OCI-LY7 (cell line): ENCODE measurements around the gene DROSHA. TPM values are rescaled to one million over a fixed set of nuclear protein-coding genes. Genes with fewer than 3 reads are reported as not detected.

Source experiments
- BruUV-seq: library from RNA; stranded (reverse); fragments of 400-500 nt; replicated peaks from 2 replicates; lab custom pipeline; 2021; lab: Mats Ljungman, UMichigan
- CTCF ChIA-PET: fragments of 300-600 bp; sonication (Branson Sonifier 250); formaldehyde crosslinking; loops from one replicate; lab custom pipeline; 2022; ENCODE audit warnings: antibody characterized with exemption; ENCODE audit not compliant: unreplicated experiment; lab: Charles Lee
- POLR2A ChIA-PET: fragments of 300-600 bp; sonication (Branson Sonifier 250); formaldehyde crosslinking; loops from one replicate; lab custom pipeline; 2022; ENCODE audit warnings: antibody characterized with exemption; lab: Charles Lee
- DNase-seq: peaks from one replicate; pipeline ENCODE4 v3.0.0-alpha.2; 2015; ENCODE audit warnings: low spot score
- H2AFZ ChIP-seq: fragments of 200-600 bp; sonication (generic), shearing (Covaris generic); 2 replicates; pipeline ENCODE4 v1.6.1; 2014; ENCODE audit warnings: mild to moderate bottlenecking, antibody characterized with exemption, low read length, moderate library complexity
- H3K27ac ChIP-seq: fragments of 200-600 bp; sonication (generic); 2 replicates; pipeline ENCODE4 v1.5.1; 2014; ENCODE audit warnings: mixed run types, low read depth, mild to moderate bottlenecking, moderate library complexity, low read length, inconsistent platforms; ENCODE audit not compliant: poor library complexity, severe bottlenecking
- H3K36me3 ChIP-seq: fragments of 200-600 bp; sonication (generic); 2 replicates; pipeline ENCODE4 v1.6.1; 2014; ENCODE audit warnings: mild to moderate bottlenecking, antibody characterized with exemption, low read length, moderate library complexity, mixed read lengths; ENCODE audit not compliant: insufficient read depth
- H3K4me1 ChIP-seq: fragments of 200-600 bp; sonication (generic); 2 replicates; pipeline ENCODE4 v1.5.1; 2014; ENCODE audit warnings: mild to moderate bottlenecking, low read length; ENCODE audit not compliant: insufficient read depth, poor library complexity, severe bottlenecking
- H3K4me2 ChIP-seq: fragments of 200-600 bp; sonication (generic); 2 replicates; pipeline ENCODE4 v1.6.1; 2014; ENCODE audit warnings: mild to moderate bottlenecking, low read length
- H3K4me3 ChIP-seq: fragments of 200-600 bp; sonication (generic); 2 replicates; pipeline ENCODE4 v1.5.1; 2014; ENCODE audit warnings: mild to moderate bottlenecking, low read depth, low read length; ENCODE audit not compliant: poor library complexity, severe bottlenecking
- H3K79me2 ChIP-seq: fragments of 200-600 bp; sonication (generic); 2 replicates; pipeline ENCODE4 v1.6.1; 2016; ENCODE audit warnings: low read depth, mild to moderate bottlenecking, low read length, moderate library complexity, mixed read lengths; ENCODE audit not compliant: insufficient read depth
- H3K9me2 ChIP-seq: fragments of 200-600 bp; sonication (generic); 2 replicates; pipeline ENCODE4 v1.6.1; 2016; ENCODE audit warnings: mild to moderate bottlenecking, low read length, mixed read lengths; ENCODE audit not compliant: insufficient read depth
- H3K9me3 ChIP-seq: fragments of 200-600 bp; sonication (generic); 2 replicates; pipeline ENCODE4 v1.6.1; 2014; ENCODE audit warnings: mild to moderate bottlenecking, mixed run types, low read length, mixed read lengths
- H4K20me1 ChIP-seq: fragments of 200-600 bp; sonication (generic); 2 replicates; pipeline ENCODE4 v1.6.1; 2014; ENCODE audit warnings: mild to moderate bottlenecking, antibody characterized with exemption, low read length, moderate library complexity, mixed read lengths; ENCODE audit not compliant: insufficient read depth
- EZH2phosphoT487 ChIP-seq: fragments of 200-600 bp; sonication (generic); IDR thresholded peaks from 2 replicates; pipeline ENCODE4 v1.6.1; 2018; ENCODE audit warnings: low read depth, borderline replicate concordance, mild to moderate bottlenecking, mixed run types, antibody characterized with exemption, low read length, moderate library complexity, mixed read lengths
- intact Hi-C: fragments of 100-400 bp; cut with micrococcal nuclease; formaldehyde crosslinking; loops from one replicate; pipeline ENCODE4 v1.10.0; 2022; ENCODE audit not compliant: unreplicated experiment
- total RNA-seq, 2 experiments: library from RNA; depleted of rRNA in 1 of 2; stranded (reverse); fragments of >200 nt in 1 of 2; shearing (Covaris generic) in 1 of 2; gene quantifications; 2 replicates each; pipeline ENCODE4 v1.2.3, GENCODE V29; 2014 to 2022
- TF ChIP-seq, protein P1 (sequence below): fragments of 200-600 bp; sonication (generic); conservative IDR thresholded peaks from 2 replicates; pipeline ENCODE4 v1.5.1; 2014; ENCODE audit warnings: mild to moderate bottlenecking, antibody characterized with exemption, low read length, moderate library complexity, mixed read lengths

The DROSHA gene
- total RNA-seq, 2 experiments from 2014 or later, result 56.3 to 92.8 TPM

DNA sequence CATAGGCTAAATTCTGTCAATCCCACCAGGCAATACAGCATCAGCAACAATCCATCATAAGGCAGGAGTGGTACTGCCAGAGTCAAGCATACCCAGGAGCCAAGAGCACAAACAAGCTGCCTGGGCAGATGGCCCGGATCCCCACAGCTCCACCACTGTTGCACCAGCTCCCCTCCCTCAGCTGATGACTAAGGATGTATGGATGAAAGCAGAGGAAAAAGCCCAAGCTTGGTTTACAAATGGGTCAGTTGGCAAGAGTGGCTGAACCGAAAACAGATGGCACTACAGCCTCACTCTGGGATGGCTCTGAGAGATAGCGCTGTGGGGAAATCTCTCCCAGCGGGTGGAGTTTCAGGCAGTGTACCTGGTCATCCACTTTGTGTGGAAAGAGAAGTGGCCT, 29.4 kb downstream of the DROSHA start:
- Histone ChIP-seq H3K4me2 (no peak overlapping the region), H3K4me1 (no peaks in the 10 kb centered on the region), H3K4me3 (no peak overlapping the region), H3K36me3 (peaks cover 99% of the 10 kb centered on the region), H3K9me2 (no peaks in the 10 kb centered on the region), H2AFZ (no peak overlapping the region), H4K20me1 (no peaks in the 10 kb centered on the region), H3K9me3 (no peaks in the 10 kb centered on the region), H3K27ac (no peak overlapping the region), H3K79me2 (no peaks in the 10 kb centered on the region)
- ChIA-PET CTCF (no interaction called here), POLR2A (no interaction called here)
- intact Hi-C loops, result no loop called here
- no TSS peak for BruUV-seq
- no peak for TF ChIP-seq EZH2phosphoT487
- TF ChIP-seq, protein P1, sequence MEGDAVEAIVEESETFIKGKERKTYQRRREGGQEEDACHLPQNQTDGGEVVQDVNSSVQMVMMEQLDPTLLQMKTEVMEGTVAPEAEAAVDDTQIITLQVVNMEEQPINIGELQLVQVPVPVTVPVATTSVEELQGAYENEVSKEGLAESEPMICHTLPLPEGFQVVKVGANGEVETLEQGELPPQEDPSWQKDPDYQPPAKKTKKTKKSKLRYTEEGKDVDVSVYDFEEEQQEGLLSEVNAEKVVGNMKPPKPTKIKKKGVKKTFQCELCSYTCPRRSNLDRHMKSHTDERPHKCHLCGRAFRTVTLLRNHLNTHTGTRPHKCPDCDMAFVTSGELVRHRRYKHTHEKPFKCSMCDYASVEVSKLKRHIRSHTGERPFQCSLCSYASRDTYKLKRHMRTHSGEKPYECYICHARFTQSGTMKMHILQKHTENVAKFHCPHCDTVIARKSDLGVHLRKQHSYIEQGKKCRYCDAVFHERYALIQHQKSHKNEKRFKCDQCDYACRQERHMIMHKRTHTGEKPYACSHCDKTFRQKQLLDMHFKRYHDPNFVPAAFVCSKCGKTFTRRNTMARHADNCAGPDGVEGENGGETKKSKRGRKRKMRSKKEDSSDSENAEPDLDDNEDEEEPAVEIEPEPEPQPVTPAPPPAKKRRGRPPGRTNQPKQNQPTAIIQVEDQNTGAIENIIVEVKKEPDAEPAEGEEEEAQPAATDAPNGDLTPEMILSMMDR, result no peak
- no peak for DNase-seq

DNA sequence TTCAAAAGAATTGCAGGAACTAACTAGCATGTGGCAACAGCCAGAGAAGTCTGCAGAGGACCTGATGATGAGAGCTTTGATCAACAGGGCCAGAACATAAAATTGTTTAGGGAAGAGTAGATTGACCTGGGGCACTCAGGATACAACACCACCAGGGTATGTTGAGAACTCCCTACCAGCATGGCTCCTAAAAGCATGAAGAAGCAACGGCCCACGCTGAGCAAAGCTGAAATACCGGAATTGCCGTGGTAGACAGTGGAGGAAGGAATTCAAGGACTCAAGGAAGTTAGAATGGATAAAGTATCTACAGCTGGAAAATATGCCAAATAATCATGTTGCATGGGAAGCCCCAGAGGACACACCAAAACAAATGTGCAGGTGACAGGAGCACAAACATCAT, 31.6 kb downstream of the DROSHA start:
- H3K27ac ChIP-seq, result no peak overlapping the region
- H2AFZ ChIP-seq, result no peak overlapping the region
- no peak overlapping the region for H3K4me3 ChIP-seq
- no peaks in the 10 kb centered on the region for H3K79me2 ChIP-seq
- no peaks in the 10 kb centered on the region for H3K4me1 ChIP-seq
- H3K4me2 ChIP-seq, result no peak overlapping the region
- ChIA-PET POLR2A (interaction anchor here (0.5 to 1.0 kb wide), 2 partner anchors 19 to 63 kb away, joined by 3 to 5 read pairs; no protein-coding TSS in a partner anchor), CTCF (no interaction called here)
- intact Hi-C loops, result no loop called here
- no peak for TF ChIP-seq EZH2phosphoT487
- TF ChIP-seq, protein P1, result no peak
- H3K9me2 ChIP-seq, result no peaks in the 10 kb centered on the region
- H3K36me3 ChIP-seq, result peaks cover 100% of the 10 kb centered on the region
- H3K9me3 ChIP-seq, result no peaks in the 10 kb centered on the region
- DNase-seq, result no peak
- no peaks in the 10 kb centered on the region for H4K20me1 ChIP-seq
- BruUV-seq, result no TSS peak

DNA sequence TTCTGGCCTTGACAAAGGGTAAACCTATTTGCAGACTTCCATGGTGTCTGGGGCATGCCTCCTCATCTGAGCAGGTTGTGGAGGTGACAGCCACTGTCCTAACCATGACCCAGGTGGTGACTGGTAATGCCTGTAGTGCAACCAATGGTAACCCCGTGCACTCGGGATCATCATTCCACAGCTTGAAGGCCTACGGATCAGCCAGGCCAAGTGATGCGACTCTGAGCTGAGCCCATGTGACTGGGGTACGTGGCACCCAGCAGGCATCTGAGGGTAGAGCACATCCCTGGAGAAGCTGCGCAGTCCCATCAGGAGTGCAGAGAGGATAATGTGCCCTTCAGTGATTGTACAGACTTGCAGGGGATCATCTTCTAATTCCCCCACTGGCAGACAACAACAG, 35.0 kb downstream of the DROSHA start:
- intact Hi-C loops, result no loop called here
- BruUV-seq, result no TSS peak
- Histone ChIP-seq H3K4me2 (no peak overlapping the region), H3K27ac (no peak overlapping the region), H2AFZ (no peak overlapping the region), H3K4me3 (no peak overlapping the region), H3K36me3 (peaks cover 100% of the 10 kb centered on the region), H3K9me2 (no peaks in the 10 kb centered on the region), H3K9me3 (no peaks in the 10 kb centered on the region), H3K79me2 (no peaks in the 10 kb centered on the region), H3K4me1 (no peaks in the 10 kb centered on the region), H4K20me1 (no peaks in the 10 kb centered on the region)
- no peak for DNase-seq
- TF ChIP-seq, protein P1, result no peak
- TF ChIP-seq EZH2phosphoT487, result no peak
- CTCF ChIA-PET, result no interaction called here
- POLR2A ChIA-PET, result no interaction called here
